ENCODE data around the gene PACSIN2.

DNA sequence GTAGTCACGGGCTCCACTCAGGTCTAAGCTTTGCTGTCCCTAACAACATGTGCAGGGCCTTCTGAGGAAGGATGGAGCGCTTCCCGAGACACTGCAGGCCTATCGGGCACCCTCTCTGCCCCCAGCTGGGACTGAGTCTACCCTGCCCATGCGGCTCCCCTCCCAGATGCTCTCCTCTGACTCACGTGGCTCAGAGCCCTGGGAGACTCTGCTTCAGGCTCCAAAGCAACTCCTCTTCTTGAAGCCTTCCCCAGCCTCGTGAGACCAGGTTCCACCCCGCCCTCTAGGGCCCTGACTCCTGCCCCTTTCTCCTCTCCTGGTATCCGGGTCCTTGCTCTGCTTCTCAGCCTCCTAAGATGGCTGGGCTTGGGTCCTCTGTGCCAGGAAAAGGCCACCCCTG, 129.5 kb downstream of the PACSIN2 start:
- TF ChIP-seq, protein P1, sequence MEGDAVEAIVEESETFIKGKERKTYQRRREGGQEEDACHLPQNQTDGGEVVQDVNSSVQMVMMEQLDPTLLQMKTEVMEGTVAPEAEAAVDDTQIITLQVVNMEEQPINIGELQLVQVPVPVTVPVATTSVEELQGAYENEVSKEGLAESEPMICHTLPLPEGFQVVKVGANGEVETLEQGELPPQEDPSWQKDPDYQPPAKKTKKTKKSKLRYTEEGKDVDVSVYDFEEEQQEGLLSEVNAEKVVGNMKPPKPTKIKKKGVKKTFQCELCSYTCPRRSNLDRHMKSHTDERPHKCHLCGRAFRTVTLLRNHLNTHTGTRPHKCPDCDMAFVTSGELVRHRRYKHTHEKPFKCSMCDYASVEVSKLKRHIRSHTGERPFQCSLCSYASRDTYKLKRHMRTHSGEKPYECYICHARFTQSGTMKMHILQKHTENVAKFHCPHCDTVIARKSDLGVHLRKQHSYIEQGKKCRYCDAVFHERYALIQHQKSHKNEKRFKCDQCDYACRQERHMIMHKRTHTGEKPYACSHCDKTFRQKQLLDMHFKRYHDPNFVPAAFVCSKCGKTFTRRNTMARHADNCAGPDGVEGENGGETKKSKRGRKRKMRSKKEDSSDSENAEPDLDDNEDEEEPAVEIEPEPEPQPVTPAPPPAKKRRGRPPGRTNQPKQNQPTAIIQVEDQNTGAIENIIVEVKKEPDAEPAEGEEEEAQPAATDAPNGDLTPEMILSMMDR (IDR thresholded peaks at IDR 0.05; ENCODE audit: low read depth, low read length, poor library complexity, severe bottlenecking), result no peak
- TF ChIP-seq EZH2phosphoT487 (IDR thresholded peaks at IDR 0.05; ENCODE audit: borderline replicate concordance, low read length), result no peak

Data from DOHH2 (cell line).